T-helper 2 cell treated with Interferon-gamma antibody and Interleukin-4, amounts not matched to agents 5 μg/mL and 100 μg/mL, for 36 hours (primary cell): ENCODE results near the gene PCDHGA8.
A peak's percentile ranks its signal among the peaks of the same experiment; 100 is the strongest.
"Not testable (repeated sequence)": the region's sequence is repeated elsewhere in the genome, so short reads cannot be mapped to it uniquely, and the experiment has no call there.

ENCODE experiments used
- DNase-seq: peaks from one replicate; pipeline ENCODE4 v3.0.0; 2021; ENCODE audit warnings: low spot score
- H3K27ac Mint-ChIP-seq: one replicate; pipeline ENCODE4 v1.8.0; 2021; ENCODE audit warnings: mild to moderate bottlenecking, mixed read lengths
- H3K27me3 Mint-ChIP-seq: one replicate; pipeline ENCODE4 v1.8.0; 2021; ENCODE audit warnings: low read depth, mixed read lengths
- H3K36me3 Mint-ChIP-seq: one replicate; pipeline ENCODE4 v1.8.0; 2021; ENCODE audit warnings: low read depth, mixed read lengths
- H3K4me1 Mint-ChIP-seq: one replicate; pipeline ENCODE4 v1.8.0; 2021; ENCODE audit warnings: low read depth, mixed read lengths
- H3K4me3 Mint-ChIP-seq: one replicate; pipeline ENCODE4 v1.8.0; 2022; ENCODE audit warnings: mild to moderate bottlenecking, moderate library complexity, mixed read lengths
- H3K9me3 Mint-ChIP-seq: one replicate; pipeline ENCODE4 v1.8.0; 2021; ENCODE audit warnings: mixed read lengths

The PCDHGA8 gene

DNA sequence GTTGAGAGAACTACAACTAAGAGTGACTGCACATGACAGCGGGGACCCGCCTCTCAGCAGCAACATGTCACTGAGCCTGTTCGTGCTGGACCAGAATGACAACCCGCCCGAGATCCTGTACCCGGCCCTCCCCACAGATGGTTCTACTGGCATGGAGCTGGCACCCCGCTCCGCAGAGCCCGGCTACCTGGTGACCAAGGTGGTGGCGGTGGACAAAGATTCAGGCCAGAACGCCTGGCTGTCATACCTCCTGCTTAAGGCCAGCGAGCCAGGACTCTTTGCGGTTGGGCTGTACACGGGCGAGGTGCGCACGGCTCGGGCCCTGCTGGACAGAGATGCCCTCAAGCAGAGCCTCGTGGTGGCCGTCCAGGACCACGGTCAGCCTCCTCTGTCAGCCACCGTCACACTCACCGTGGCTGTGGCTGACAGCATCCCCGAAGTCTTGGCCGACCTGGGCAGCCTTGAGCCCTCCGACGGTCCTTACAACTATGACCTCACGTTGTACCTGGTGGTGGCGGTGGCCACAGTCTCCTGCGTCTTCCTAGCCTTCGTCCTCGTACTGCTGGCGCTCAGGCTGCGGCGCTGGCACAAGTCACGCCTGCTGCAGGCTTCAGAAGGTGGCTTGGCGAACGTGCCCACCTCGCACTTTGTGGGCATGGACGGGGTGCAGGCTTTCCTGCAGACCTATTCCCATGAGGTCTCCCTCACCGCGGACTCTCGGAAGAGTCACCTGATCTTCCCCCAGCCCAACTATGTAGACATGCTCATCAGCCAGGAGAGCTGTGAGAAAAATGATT, 7.8 kb upstream of the PCDHGA8 start:
- Mint-ChIP-seq H3K9me3 (peaks cover 28% of the 10 kb centered on the region), H3K27me3 (peaks cover 26% of the 10 kb centered on the region), H3K36me3 (no peaks in the 10 kb centered on the region), H3K27ac (no peak overlapping the region), H3K4me3 (no peak overlapping the region), H3K4me1 (no peaks in the 10 kb centered on the region)
- DNase-seq: no peak

DNA sequence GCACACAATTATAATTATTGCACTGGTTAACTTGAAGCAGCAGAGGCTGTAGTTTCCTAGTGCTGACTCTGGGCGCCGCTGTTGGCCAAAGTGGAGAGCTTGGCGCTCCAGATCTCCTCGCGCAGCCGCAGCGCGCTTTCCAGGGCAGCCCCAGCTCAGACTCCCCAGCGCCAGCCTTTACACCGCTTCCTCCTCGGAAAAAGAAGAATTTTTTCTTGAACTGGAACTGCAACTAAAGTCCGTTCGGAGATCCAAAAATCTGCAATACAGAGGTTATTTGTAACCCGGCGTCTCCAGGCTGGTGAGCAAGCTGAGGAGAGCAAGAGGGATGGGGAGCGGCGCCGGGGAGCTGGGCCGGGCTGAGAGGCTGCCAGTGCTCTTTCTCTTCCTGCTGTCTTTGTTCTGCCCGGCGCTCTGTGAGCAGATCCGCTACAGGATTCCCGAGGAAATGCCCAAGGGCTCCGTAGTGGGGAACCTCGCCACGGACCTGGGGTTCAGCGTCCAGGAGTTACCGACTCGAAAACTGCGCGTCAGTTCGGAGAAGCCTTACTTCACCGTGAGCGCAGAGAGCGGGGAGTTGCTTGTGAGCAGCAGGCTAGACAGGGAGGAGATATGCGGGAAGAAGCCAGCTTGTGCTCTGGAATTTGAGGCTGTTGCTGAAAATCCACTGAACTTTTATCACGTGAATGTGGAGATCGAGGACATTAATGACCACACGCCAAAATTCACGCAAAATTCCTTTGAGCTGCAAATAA, 4.7 kb upstream of the PCDHGA8 start, which contains the start of gene PCDHGB4:
TSS of gene PCDHGB4 (plus strand) at position 142 of the 755 bp plus-strand sequence. CDS start at position 329, 187 bp downstream.
- H3K4me1 Mint-ChIP-seq, H3K27ac Mint-ChIP-seq, DNase-seq, H3K36me3 Mint-ChIP-seq: not testable (repeated sequence)
- peaks cover 23% of the 10 kb centered on the region for H3K27me3 Mint-ChIP-seq
- H3K4me3 Mint-ChIP-seq: peak within 1 kb of the TSS; percentile 36
- peaks cover 39% of the 10 kb centered on the region for H3K9me3 Mint-ChIP-seq

DNA sequence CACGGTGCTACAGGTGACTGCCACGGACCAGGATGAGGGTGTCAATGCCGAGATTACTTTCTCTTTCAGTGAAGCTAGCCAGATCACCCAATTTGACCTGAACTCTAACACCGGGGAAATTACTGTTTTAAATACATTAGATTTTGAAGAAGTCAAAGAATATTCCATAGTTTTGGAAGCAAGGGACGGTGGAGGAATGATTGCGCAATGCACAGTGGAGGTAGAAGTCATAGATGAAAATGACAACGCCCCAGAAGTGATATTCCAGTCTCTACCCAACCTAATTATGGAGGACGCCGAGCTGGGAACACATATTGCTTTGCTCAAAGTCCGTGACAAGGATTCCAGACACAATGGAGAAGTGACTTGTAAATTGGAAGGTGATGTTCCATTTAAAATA, 3.8 kb upstream of the PCDHGA8 start:
- Mint-ChIP-seq H3K36me3 (no peaks in the 10 kb centered on the region), H3K27me3 (peaks cover 27% of the 10 kb centered on the region), H3K9me3 (peaks cover 36% of the 10 kb centered on the region), H3K27ac (no peak overlapping the region), H3K4me1 (no peaks in the 10 kb centered on the region), H3K4me3 (no peak overlapping the region)
- no peak for DNase-seq

DNA sequence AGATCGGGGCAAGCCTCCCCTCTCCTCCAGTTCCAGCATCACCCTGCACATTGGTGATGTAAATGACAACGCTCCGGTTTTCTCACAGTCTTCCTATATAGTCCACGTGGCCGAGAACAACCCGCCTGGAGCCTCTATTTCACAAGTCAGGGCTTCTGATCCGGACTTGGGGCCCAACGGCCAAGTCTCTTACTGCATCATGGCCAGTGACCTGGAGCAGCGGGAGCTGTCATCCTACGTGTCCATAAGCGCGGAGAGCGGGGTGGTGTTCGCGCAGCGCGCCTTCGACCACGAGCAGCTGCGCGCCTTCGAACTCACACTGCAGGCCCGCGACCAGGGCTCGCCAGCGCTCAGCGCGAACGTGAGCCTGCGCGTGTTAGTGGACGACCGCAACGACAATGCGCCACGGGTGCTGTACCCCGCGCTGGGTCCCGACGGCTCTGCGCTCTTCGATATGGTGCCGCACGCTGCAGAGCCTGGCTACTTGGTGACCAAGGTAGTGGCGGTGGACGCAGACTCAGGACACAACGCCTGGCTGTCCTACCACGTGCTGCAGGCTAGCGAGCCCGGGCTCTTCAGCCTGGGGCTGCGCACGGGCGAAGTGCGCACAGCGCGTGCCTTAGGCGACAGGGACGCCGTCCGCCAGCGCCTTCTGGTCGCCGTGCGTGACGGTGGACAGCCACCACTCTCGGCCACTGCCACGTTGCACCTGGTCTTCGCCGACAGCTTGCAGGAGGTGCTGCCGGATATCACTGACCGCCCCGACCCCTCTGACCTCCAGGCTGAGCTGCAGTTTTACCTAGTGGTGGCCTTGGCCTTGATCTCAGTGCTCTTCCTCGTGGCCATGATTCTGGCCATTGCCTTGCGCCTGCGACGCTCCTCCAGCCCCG, 3.0 kb upstream of the PCDHGA8 start:
- Mint-ChIP-seq H3K9me3 (peaks cover 36% of the 10 kb centered on the region), H3K36me3 (no peaks in the 10 kb centered on the region), H3K4me3 (no peak overlapping the region), H3K4me1 (no peaks in the 10 kb centered on the region), H3K27me3 (peaks cover 24% of the 10 kb centered on the region), H3K27ac (no peak overlapping the region)
- DNase-seq: no peak

DNA sequence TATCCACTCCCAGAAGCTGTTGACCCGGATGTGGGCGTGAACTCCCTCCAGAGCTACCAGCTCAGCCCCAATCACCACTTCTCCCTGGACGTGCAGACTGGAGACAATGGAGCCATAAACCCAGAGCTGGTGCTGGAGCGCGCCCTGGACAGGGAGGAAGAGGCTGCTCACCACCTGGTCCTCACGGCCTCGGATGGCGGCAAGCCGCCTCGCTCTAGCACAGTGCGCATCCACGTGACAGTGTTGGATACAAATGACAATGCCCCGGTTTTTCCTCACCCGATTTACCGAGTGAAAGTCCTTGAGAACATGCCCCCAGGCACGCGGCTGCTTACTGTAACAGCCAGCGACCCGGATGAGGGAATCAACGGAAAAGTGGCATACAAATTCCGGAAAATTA, 834 bp downstream of the PCDHGA8 start:
- no peak for DNase-seq
- Mint-ChIP-seq H3K27me3 (peaks cover 21% of the 10 kb centered on the region), H3K27ac (no peak overlapping the region), H3K9me3 (peaks cover 36% of the 10 kb centered on the region), H3K36me3 (no peaks in the 10 kb centered on the region), H3K4me3 (no peak overlapping the region), H3K4me1 (no peaks in the 10 kb centered on the region)

DNA sequence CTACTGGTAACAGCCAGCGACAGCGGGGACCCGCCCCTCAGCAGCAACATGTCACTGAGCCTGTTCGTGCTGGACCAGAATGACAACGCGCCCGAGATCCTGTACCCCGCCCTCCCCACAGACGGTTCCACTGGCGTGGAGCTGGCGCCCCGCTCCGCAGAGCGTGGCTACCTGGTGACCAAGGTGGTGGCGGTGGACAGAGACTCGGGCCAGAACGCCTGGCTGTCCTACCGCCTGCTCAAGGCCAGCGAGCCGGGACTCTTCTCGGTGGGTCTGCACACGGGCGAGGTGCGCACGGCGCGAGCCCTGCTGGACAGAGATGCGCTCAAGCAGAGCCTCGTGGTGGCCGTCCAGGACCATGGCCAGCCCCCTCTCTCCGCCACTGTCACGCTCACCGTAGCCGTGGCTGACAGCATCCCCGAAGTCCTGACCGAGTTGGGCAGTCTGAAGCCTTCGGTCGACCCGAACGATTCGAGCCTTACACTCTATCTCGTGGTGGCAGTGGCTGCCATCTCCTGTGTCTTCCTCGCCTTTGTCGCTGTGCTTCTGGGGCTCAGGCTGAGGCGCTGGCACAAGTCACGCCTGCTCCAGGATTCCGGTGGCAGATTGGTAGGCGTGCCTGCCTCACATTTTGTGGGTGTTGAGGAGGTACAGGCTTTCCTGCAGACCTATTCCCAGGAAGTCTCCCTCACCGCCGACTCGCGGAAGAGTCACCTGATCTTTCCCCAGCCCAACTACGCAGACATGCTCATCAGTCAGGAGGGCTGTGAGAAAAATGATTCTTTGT, 2.2 kb downstream of the PCDHGA8 start:
- Mint-ChIP-seq H3K27me3 (peaks cover 27% of the 10 kb centered on the region), H3K9me3 (peaks cover 34% of the 10 kb centered on the region)
- DNase-seq, H3K4me1 Mint-ChIP-seq, H3K27ac Mint-ChIP-seq, H3K36me3 Mint-ChIP-seq, H3K4me3 Mint-ChIP-seq: not testable (repeated sequence)

DNA sequence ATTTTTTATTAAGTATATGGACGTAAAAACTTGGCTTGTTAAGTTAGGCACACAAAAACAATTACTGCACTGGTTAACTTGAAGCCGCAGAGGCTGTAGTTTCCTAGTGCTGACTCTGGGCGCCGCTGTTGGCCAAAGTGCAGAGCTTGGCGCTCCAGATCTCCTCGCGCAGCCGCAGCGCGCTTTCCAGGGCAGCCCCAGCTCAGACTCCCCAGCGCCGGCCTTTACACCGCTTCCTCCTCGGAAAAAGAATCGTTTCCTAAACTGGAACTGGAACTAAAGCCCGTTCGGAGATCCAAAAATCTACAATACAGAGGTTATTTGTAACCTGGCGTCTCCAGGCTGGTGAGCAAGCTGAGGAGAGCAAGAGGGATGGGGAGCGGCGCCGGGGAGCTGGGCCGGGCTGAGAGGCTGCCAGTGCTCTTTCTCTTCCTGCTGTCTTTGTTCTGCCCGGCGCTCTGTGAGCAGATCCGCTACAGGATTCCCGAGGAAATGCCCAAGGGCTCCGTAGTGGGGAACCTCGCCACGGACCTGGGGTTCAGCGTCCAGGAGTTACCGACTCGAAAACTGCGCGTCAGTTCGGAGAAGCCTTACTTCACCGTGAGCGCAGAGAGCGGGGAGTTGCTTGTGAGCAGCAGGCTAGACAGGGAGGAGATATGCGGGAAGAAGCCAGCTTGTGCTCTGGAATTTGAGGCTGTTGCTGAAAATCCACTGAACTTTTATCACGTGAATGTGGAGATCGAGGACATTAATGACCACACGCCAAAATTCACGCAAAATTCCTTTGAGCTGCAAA, 5.5 kb downstream of the PCDHGA8 start, which contains the start of gene PCDHGB5:
TSS of gene PCDHGB5 (plus strand) at position 192 of the 796 bp plus-strand sequence. CDS start at position 373, 181 bp downstream.
- Mint-ChIP-seq H3K27me3 (peaks cover 34% of the 10 kb centered on the region), H3K4me3 (peak within 1 kb of the TSS; percentile 63), H3K9me3 (peaks cover 30% of the 10 kb centered on the region)
- H3K4me1 Mint-ChIP-seq, H3K36me3 Mint-ChIP-seq, H3K27ac Mint-ChIP-seq, DNase-seq: not testable (repeated sequence)

DNA sequence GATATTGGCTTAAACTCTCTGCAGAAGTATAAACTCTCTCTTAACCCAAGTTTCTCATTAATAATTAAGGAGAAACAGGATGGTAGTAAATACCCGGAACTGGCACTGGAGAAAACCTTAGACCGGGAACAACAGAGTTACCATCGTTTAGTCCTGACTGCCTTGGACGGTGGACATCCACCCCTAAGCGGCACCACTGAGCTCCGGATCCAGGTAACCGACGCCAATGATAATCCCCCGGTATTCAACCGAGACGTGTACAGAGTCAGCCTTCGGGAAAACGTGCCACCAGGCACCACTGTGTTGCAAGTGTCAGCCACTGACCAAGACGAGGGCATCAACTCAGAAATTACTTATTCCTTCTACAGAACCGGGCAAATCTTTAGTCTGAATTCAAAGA, 6.2 kb downstream of the PCDHGA8 start:
- Mint-ChIP-seq H3K4me1 (no peaks in the 10 kb centered on the region), H3K4me3 (peak overlapping the region; percentile 14), H3K9me3 (peaks cover 26% of the 10 kb centered on the region), H3K27ac (no peak overlapping the region), H3K27me3 (peaks cover 35% of the 10 kb centered on the region), H3K36me3 (no peaks in the 10 kb centered on the region)
- DNase-seq: no peak

DNA sequence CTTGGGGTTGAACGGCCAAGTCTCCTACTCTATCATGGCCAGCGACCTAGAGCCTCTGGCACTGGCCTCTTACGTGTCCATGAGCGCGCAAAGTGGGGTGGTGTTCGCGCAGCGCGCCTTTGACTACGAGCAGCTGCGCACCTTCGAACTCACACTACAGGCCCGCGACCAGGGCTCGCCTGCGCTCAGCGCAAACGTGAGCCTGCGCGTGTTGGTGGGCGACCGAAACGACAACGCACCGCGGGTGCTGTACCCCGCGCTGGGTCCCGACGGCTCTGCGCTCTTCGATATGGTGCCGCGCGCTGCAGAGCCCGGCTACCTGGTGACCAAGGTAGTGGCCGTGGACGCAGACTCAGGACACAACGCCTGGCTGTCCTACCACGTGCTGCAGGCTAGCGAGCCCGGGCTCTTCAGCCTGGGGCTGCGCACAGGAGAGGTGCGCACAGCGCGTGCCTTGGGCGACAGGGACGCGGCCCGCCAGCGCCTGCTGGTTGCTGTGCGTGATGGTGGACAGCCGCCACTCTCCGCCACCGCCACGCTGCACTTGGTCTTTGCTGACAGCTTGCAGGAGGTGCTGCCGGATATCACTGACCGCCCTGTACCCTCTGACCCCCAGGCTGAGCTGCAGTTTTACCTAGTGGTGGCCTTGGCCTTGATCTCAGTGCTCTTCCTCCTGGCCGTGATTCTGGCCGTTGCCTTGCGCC, 7.3 kb downstream of the PCDHGA8 start:
- Mint-ChIP-seq H3K4me1 (no peaks in the 10 kb centered on the region), H3K36me3 (no peaks in the 10 kb centered on the region), H3K27me3 (peaks cover 38% of the 10 kb centered on the region), H3K4me3 (no peak overlapping the region), H3K9me3 (peaks cover 19% of the 10 kb centered on the region), H3K27ac (peak overlapping the region; percentile 64)
- DNase-seq: no peak

DNA sequence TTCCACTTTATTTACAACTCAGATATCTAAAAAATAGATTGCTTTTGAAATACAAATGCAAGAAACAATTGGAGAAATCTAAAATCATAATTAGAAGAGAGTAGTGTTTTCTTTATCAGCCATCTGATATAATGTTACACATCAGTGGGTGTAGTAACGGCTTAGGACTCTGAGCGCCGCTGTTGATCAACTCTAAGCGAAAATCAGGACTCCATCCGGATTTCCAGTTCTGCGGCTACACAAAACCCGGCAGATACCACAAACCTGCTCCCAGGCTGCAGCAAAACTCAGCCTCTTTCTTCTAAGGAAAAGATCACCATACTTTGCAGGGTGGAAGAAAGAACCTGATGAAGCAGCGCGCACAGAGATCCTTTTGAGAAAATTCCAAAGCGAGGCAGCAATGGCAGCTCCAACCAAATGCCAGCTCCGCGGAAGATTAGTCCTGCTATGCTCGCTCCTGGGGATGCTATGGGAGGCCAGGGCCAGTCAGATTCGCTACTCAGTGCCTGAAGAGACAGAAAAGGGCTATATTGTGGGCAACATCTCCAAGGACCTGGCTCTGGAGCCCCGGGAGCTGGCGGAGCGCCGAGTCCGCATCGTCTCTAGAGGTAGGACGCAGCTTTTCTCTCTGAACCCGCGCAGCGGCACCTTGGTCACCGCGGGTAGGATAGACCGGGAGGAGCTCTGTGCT, 10.3 kb downstream of the PCDHGA8 start, which contains the start of gene PCDHGA9:
TSS of gene PCDHGA9 (plus strand) at position 226 of the 691 bp plus-strand sequence. CDS start at position 401, 175 bp downstream.
- Mint-ChIP-seq H3K36me3 (no peaks in the 10 kb centered on the region), H3K4me3 (no peak within 1 kb of the TSS), H3K4me1 (no peaks in the 10 kb centered on the region), H3K27ac (no peak within 1 kb of the TSS), H3K27me3 (peaks cover 43% of the 10 kb centered on the region), H3K9me3 (peaks cover 14% of the 10 kb centered on the region)
- no peak for DNase-seq

DNA sequence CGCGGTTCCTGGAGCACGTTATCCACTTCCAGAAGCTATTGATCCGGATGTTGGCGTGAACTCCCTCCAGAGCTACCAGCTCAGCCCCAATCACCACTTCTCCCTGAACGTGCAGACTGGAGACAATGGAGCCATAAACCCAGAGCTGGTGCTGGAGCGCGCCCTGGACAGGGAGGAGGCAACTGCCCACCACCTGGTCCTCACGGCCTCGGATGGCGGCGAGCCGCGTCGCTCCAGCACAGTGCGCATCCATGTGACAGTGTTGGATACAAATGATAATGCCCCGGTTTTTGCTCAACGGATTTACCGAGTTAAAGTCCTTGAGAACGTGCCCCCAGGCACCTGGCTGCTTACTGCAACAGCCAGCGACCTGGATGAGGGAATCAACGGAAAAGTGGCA, 11.0 kb downstream of the PCDHGA8 start:
- no peak for DNase-seq
- H3K4me3 Mint-ChIP-seq: no peak overlapping the region
- peaks cover 14% of the 10 kb centered on the region for H3K9me3 Mint-ChIP-seq
- H3K27me3 Mint-ChIP-seq: peaks cover 49% of the 10 kb centered on the region
- H3K4me1 Mint-ChIP-seq: peaks cover 2% of the 10 kb centered on the region
- H3K36me3 Mint-ChIP-seq: no peaks in the 10 kb centered on the region
- no peak overlapping the region for H3K27ac Mint-ChIP-seq
